Mononuclear cell (primary cell): ENCODE results near the gene ZNF320. TPM values are rescaled to one million over a fixed set of nuclear protein-coding genes. Genes with fewer than 3 reads are reported as not detected.
"Not testable (repeated sequence)": the region's sequence is repeated elsewhere in the genome, so short reads cannot be mapped to it uniquely, and the experiment has no call there.

Experiments
- H3K27me3 ChIP-seq: 2 replicates; pipeline ENCODE4 v1.6.0; 2011; ENCODE audit warnings: low read length, control low read depth; ENCODE audit not compliant: insufficient read depth
- H3K4me1 ChIP-seq: 2 replicates; pipeline ENCODE4 v1.5.1; 2011; ENCODE audit warnings: mild to moderate bottlenecking, low read length, control low read depth; ENCODE audit not compliant: insufficient read depth
- H3K4me3 ChIP-seq: 2 replicates; pipeline ENCODE4 v1.5.1; 2011; ENCODE audit warnings: mild to moderate bottlenecking, low read length, moderate library complexity
- H3K9me3 ChIP-seq: 2 replicates; pipeline ENCODE4 v1.5.1; 2011; ENCODE audit warnings: low read depth, mild to moderate bottlenecking, control low read depth, low read length
- total RNA-seq: library from RNA; depleted of rRNA; stranded (reverse); fragments of >200 nt; gene quantifications from one replicate; pipeline ENCODE4 v1.2.3, GENCODE V29; 2012

Gene ZNF320
- not detected for total RNA-seq

DNA sequence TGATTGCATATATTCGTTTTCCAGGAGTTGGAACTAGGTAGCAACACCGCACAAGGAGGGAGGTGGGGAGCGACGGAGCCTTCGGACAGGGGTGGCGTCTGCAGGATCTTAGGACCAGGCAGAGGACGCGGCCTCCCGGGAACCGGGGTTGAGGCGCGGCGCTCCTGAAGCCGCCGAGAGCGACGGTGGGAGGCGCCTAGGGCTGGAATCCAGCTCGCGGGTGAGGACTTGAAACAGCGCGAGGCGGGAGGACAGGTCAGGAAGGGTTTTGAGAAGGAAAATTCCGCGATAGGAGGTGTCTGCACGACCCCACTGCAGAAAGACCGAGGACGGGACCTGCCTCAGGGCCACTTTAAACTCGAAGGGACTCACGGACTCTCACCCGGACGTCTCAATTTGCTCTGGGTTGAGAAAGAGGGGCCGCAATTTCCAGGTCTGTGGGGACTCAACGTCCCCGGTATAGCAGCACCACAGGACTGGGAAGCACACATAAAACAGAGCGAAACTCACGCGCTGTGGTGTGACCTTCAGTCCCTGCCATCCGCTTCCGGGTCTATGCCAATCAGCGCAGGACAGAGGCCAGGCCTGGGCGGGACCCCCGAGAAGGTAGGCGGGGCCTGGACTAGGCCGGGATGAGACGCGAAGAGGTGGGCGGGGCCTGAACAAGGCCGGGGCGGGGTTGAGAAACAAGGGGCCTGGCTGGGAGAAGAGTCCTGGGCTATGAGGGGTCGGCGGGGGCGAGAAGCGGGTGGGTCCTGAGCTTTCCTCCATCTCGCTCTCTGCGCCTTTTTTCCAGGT lies at the start of gene ZNF320:
ZNF320 (minus strand) TSS at position 498 of the 798 bp plus-strand sequence. CDS start 7,380 bp downstream, outside the sequence.
- Histone ChIP-seq H3K9me3 (no peaks in the 10 kb centered on the region), H3K4me3 (peak within 1 kb of the TSS; percentile 60), H3K27me3 (no peaks in the 10 kb centered on the region), H3K4me1 (peaks cover 13% of the 10 kb centered on the region)

DNA sequence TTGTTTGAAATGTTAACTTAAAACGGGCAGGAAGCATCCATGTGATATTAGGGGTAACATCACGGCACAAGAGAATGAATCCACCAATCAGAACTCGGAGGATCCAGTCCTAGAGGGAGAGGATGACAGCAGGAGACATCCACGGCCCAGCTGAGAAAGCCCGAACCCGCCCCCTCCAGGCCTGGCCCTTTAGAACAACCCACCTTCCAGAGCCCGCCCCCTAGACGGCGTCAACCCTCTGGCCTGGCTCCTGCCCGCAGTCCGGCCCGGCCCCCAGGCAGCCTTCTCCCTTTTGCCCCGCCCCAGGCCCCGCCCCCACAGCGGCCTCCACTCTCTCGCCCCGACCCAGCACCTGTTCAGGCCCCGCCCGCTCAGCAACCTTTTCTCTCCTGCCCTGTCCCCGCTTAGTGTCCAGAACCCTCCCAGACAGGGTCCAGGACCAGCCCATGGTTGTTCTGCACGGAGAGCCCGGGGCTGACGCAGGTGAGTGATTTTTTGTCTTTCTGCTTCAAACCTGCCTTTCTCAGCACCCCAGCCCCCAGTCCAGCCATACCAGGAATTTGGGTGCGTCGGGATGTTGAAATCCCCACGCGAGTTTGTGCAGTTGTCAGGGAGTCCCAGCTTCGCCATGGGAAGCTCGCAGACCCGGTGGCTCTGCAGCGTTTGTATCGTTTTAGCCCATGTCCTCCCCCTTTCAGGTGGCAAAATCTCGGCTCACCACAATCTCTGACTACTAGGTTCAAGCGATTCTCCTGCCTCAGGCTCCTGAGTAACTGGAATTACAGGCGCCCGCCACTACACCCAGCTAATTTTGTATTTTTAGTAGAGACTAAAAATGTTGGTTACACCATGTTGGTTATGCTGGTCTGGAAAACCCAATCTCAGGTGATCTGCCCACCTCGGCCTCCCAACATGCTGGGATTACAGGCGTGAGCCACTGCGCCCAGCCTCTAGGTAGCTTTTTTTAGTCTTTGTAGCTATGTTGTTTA lies 49.2 kb upstream of the ZNF320 start:
- Histone ChIP-seq H3K27me3 (no peaks in the 10 kb centered on the region), H3K9me3 (peaks cover 34% of the 10 kb centered on the region), H3K4me3 (no peak overlapping the region), H3K4me1 (peaks cover 10% of the 10 kb centered on the region)

DNA sequence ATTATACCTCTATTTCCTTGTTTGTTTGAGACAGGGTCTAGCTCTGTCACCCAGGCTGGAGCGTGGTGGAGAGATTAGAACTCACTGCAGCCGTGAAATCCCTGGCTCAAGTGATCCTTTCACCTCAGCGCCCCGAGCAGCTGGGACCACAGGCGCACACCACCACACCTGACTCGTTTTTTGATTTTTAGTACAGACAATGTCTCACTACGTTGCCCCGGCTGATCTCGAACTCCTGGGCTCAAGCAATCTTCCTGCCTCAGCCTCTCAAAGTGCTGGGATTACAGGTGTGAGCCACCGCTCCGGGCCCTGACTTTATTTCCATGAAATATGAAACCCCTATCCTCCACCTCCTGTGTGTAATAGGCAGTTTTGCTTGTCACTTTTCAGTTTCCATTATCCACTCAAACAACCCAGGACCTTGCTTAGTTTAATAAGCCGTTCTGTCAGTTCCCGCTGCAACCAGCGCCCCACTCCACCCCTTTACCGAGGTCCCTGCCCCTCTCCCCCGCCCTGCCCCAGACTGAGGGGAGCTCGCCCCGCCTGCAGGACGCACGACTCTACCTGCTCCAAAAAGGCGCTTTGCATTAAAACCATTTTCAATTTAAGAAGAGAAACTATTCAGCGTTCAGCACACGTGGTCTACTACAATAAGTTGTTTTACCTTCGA lies 48.4 kb upstream of the ZNF320 start:
- peaks cover 26% of the 10 kb centered on the region for H3K9me3 ChIP-seq
- no peaks in the 10 kb centered on the region for H3K27me3 ChIP-seq
- no peak overlapping the region for H3K4me3 ChIP-seq
- peaks cover 15% of the 10 kb centered on the region for H3K4me1 ChIP-seq

DNA sequence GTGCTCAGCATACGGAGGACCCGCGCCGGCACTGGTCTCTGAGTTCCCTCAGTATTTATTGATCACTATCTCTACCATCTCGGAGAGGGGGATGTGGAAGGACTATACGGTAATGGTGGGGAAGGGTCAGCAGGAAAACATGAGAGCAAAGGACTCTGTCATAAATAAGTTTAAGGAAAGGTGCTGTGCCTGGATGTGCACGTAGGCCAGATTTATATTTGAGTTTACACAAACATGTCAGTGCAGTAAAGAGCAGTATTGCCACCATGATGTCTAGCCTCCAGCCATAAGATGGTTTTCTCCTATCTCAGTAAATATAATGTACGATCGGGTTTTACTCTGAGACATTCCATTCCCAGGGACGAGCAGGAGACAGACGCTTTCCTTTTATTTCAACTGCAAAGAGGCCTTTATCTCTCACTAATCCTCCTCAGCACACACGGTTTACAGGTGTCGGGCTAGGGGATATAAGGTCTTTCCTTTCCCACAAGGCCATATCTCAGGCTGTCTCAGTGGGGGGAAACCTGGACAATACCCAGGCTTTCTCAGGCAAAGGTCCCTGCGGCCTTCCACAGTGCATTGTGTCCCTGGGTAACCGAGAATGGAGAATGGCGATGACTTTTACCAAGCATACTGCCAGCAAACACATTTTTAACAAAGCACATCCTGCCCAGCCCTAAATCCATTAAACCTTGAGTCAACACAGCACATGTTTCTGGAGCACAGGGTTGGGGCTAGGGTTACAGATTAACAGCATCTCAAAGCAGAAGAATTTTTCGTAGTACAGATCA lies 47.5 kb upstream of the ZNF320 start:
- not testable (repeated sequence) for H3K27me3 ChIP-seq, H3K4me3 ChIP-seq
- Histone ChIP-seq H3K4me1 (peaks cover 19% of the 10 kb centered on the region), H3K9me3 (peaks cover 17% of the 10 kb centered on the region)

DNA sequence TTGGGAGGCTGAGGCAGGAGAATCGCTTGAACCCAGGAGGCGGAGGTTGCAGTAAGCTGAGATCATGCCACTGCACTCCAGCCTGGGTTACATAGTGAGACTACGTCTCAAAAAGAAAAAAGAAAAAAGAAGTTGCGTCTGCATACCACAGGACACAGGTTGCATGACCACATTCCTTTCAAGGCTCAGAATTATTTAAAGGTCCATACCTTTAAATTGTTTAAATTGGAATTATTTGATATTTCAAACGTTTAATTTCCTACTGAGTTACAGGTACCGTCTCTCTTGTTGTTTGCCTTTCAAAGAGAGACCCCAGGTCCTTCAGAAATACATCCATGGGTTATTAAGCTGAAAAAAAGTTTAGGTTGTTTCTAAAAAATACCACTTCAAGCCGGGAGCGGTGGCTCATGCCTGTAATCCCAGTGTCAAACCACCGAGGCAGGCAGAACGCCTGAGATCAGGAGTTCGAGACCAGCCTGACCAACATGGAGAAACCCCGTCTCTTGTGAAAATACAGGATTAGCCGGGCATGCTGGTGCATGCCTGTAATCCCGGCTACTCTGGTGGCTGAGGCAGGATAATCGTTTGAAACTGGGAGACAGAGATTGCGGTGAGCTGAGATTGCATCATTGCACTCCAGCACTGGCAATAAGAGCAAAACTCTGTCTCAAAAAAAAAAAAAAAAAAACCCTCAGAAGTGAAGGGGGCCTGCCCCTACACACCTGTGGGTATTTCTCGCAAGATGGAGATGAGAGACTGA lies 46.6 kb upstream of the ZNF320 start:
- Histone ChIP-seq H3K4me1 (peaks cover 27% of the 10 kb centered on the region), H3K9me3 (peaks cover 8% of the 10 kb centered on the region), H3K27me3 (no peaks in the 10 kb centered on the region), H3K4me3 (no peak overlapping the region)

DNA sequence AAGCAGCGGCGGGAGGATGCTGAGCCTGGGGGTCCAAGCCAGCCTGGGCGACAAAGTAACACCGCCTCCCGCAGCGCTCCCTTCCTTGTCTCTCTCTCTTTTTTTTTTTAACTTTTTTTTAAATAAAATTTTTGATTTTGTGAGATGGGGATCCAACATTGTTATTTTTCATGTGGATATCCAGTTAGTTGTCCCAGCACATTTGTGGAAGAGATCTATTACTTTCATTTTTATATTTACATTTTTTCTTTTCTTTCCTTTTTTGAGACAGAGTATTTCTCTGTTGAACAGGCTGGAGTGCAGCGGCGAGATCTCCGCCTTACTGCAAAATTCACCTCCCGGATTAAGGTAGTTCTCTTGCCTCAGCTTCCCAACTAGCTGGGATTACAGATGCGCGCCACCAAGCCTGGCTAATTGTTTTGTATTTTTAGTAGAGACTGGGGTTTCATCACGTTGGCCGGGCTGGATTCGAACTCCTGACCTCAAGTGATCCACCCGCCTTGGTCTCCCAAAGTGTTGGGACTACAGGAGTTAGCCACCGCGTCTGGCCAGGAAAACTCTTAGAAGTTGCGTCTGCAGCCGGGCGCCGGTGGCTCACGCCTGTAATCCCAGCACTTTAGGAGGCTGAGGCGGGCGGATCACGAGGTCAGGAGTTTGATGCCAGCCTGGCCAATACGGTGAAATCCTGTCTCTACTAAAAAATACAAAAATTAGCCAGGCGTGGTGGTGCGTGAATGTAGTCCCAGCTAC lies 45.9 kb upstream of the ZNF320 start:
- H3K27me3 ChIP-seq, result no peaks in the 10 kb centered on the region
- H3K9me3 ChIP-seq, result peaks cover 5% of the 10 kb centered on the region
- peaks cover 27% of the 10 kb centered on the region for H3K4me1 ChIP-seq
- peak overlapping the region; percentile 69 for H3K4me3 ChIP-seq

DNA sequence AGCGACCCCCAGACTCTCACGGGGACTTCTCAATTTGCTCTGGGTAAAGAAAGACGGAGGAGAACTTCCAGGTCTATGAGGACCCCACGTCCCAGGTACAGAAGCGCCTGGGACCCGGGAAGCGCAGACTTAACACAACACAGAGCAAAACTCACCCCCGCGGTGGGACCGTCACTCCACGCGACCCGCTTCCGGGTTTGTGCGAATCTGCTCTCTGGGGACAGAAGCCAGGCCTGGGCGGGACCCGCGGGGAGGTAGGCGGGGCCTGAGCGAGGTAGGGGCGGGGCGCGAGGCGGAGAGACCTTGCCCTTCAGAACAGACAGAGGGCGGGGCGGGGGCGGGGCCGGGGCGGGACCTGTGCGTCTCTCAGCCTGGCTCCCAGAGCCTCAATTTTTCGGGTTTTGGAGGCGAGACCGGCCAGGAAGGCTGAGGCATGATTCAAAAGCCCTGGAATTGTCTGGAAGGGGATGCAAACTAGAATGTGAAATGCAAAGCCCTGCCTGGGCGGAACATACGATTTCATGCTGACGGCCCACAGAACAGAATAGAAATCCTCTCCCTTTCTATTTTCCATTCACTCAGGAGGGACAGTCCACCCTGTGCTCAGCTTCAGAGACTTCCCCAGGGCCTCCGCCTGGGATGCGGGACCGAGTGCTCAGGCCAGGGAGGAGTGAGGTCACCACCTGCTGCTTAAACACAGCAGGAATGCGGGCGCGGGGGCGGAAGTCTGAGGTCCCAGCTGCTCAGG lies 45.1 kb upstream of the ZNF320 start:
- no peaks in the 10 kb centered on the region for H3K27me3 ChIP-seq
- no peaks in the 10 kb centered on the region for H3K9me3 ChIP-seq
- H3K4me1 ChIP-seq, result peaks cover 27% of the 10 kb centered on the region
- H3K4me3 ChIP-seq, result peak overlapping the region; percentile 69

DNA sequence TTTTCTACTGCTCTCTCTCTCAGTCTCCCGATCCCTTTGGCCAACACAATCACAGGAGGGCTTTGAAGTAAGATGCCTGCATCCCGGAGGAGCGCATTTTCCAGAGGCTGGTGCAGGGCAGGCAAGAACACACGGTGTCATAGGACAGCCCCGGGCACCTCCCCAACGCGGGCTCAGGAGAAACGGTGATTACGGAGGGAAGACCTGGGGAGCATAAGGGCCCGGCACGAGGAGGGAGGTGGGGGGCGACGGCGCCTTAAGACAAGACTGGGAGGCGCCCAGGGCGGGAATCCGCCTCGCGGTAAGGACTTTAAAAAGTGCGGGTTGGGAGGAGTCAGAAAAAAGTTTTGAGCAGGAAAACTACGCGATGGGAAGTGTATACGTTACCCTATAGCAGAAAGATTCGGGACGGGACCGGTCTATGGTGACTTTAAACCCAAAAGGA lies 44.5 kb upstream of the ZNF320 start:
- H3K9me3 ChIP-seq, result no peaks in the 10 kb centered on the region
- H3K27me3 ChIP-seq, result no peaks in the 10 kb centered on the region
- H3K4me3 ChIP-seq, result peak overlapping the region; percentile 69
- peaks cover 31% of the 10 kb centered on the region for H3K4me1 ChIP-seq

DNA sequence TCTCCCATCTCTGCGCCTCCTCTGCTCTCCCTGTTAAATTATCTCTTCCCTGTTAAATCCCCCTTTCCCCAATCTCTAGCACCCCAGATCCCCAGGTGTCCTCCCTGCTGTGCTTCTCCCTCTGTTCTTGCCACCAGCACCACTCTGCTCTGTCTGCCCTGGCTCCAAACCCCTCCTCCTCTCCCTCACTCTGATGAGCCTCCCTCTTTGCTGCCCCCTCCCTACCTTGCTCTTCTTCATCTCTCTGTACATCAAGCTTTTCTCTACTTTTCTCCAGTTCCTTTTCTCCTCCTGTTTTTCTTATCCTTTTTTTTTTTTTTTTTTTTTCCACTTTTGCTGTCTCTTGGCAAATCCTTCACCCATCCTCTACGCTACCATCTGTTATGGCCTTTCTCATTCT lies 44.1 kb upstream of the ZNF320 start:
- Histone ChIP-seq H3K4me1 (peaks cover 36% of the 10 kb centered on the region), H3K4me3 (peak overlapping the region; percentile 69)
- H3K27me3 ChIP-seq, H3K9me3 ChIP-seq: not testable (repeated sequence)

DNA sequence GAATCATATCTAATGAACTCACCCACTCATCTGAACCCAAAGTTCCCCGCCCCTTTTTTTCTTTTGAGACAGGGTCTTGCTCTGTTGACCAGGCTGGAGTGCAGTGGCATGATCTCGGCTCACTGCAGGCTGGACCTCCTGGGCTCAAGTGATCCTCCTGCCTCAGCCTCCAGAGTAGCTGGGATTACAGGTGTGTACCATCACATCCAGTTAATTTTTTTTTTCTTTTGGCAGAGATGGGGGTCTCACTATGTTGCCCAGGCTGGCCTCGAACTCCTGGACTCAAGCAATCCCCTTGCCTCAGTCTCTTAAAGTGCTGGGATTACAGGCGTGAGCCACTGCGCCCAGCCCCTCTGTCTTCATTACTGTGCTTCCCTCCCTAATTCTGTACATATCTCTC lies 43.5 kb upstream of the ZNF320 start:
- H3K4me1 ChIP-seq, result peaks cover 42% of the 10 kb centered on the region
- H3K27me3 ChIP-seq, H3K9me3 ChIP-seq, H3K4me3 ChIP-seq: not testable (repeated sequence)

DNA sequence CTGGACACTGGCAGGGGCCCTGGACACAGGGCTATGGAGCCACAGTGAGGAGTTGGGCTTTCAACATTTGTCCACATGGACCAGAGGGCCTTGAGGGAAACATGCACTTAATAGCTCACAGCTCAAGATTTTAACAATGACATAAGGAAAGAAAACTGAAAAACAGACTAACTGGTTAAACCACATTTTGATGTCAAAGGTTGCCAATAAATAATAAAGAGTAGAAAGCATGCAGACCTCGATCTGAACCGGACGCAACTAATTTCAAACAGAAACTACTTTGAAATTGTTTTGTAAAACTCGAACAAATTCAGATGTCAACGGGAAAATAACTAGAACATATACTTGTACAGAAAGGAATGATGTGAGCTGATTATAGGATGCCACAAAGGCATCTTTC lies 41.3 kb upstream of the ZNF320 start:
- H3K9me3 ChIP-seq, result no peaks in the 10 kb centered on the region
- H3K4me3 ChIP-seq, result no peak overlapping the region
- H3K27me3 ChIP-seq, result no peaks in the 10 kb centered on the region
- H3K4me1 ChIP-seq, result peaks cover 43% of the 10 kb centered on the region

DNA sequence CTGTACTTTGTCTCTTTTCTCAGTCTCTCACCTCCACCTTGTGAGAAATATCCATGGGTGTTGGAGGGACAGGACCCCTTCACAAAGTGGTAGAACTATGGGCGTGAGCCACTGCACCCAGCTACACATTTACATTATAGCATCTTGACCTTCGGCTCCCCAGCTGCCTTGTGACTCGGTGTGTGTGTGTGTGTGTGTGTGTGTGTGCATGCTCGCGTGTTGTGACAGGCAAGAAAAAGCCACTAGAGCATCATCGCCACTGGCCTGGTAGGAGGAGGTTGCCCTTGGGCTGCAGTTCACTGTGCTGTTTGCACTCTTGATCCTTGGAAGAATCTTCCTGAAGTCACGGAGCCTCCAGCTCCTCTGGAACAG lies 39.5 kb upstream of the ZNF320 start:
- no peaks in the 10 kb centered on the region for H3K9me3 ChIP-seq
- peaks cover 37% of the 10 kb centered on the region for H3K4me1 ChIP-seq
- H3K4me3 ChIP-seq, result no peak overlapping the region
- no peaks in the 10 kb centered on the region for H3K27me3 ChIP-seq
